ENCODE measurements around the gene INPP5B. TPM values are rescaled to one million over a fixed set of nuclear protein-coding genes. Genes with fewer than 3 reads are reported as not detected.

INPP5B gene
- total and polyA plus RNA-seq, 2 experiments from 2014 or later: 6.9 to 29.1 TPM

DNA sequence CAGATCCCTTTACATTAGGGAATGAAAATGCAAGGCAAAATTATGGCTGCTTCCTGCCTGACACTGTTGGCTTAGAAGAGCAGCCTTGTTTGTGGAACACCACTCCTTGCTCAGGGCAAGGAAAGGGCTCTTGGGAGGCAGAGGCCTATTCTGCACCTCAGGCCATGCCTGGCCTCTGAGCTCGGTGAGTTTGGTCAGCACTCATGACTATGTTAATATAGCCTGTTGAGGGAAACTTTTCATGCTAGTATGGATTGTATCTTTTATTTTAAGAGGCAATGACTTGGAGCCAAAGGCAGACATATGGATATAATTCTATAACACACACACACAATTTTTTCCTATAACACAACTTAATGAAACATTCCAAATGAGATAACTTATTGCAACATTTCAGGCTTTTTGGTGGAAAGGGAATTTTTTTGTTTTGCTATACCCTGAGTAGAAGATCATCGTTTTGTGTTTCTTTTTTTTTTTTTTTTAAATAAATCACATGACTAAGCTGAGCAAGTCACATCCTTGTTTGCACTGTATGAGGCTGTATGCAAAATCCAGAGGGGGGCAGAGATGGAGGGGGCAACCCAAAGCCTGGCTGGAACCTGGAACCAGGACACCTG is 133.2 kb downstream of the INPP5B start (continued):
- TF ChIP-seq, protein P1, sequence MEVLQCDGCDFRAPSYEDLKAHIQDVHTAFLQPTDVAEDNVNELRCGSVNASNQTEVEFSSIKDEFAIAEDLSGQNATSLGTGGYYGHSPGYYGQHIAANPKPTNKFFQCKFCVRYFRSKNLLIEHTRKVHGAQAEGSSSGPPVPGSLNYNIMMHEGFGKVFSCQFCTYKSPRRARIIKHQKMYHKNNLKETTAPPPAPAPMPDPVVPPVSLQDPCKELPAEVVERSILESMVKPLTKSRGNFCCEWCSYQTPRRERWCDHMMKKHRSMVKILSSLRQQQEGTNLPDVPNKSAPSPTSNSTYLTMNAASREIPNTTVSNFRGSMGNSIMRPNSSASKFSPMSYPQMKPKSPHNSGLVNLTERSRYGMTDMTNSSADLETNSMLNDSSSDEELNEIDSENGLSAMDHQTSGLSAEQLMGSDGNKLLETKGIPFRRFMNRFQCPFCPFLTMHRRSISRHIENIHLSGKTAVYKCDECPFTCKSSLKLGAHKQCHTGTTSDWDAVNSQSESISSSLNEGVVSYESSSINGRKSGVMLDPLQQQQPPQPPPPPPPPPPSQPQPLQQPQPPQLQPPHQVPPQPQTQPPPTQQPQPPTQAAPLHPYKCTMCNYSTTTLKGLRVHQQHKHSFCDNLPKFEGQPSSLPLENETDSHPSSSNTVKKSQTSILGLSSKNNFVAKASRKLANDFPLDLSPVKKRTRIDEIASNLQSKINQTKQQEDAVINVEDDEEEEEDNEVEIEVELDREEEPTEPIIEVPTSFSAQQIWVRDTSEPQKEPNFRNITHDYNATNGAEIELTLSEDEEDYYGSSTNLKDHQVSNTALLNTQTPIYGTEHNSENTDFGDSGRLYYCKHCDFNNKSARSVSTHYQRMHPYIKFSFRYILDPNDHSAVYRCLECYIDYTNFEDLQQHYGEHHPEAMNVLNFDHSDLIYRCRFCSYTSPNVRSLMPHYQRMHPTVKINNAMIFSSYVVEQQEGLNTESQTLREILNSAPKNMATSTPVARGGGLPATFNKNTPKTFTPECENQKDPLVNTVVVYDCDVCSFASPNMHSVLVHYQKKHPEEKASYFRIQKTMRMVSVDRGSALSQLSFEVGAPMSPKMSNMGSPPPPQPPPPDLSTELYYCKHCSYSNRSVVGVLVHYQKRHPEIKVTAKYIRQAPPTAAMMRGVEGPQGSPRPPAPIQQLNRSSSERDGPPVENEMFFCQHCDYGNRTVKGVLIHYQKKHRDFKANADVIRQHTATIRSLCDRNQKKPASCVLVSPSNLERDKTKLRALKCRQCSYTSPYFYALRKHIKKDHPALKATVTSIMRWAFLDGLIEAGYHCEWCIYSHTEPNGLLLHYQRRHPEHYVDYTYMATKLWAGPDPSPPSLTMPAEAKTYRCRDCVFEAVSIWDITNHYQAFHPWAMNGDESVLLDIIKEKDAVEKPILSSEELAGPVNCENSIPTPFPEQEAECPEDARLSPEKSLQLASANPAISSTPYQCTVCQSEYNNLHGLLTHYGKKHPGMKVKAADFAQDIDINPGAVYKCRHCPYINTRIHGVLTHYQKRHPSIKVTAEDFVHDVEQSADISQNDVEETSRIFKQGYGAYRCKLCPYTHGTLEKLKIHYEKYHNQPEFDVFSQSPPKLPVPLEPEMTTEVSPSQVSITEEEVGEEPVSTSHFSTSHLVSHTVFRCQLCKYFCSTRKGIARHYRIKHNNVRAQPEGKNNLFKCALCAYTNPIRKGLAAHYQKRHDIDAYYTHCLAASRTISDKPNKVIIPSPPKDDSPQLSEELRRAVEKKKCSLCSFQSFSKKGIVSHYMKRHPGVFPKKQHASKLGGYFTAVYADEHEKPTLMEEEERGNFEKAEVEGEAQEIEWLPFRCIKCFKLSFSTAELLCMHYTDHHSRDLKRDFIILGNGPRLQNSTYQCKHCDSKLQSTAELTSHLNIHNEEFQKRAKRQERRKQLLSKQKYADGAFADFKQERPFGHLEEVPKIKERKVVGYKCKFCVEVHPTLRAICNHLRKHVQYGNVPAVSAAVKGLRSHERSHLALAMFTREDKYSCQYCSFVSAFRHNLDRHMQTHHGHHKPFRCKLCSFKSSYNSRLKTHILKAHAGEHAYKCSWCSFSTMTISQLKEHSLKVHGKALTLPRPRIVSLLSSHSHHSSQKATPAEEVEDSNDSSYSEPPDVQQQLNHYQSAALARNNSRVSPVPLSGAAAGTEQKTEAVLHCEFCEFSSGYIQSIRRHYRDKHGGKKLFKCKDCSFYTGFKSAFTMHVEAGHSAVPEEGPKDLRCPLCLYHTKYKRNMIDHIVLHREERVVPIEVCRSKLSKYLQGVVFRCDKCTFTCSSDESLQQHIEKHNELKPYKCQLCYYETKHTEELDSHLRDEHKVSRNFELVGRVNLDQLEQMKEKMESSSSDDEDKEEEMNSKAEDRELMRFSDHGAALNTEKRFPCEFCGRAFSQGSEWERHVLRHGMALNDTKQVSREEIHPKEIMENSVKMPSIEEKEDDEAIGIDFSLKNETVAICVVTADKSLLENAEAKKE (CRISPR knock-in tag; IDR thresholded peaks at IDR 0.05): no peak

DNA sequence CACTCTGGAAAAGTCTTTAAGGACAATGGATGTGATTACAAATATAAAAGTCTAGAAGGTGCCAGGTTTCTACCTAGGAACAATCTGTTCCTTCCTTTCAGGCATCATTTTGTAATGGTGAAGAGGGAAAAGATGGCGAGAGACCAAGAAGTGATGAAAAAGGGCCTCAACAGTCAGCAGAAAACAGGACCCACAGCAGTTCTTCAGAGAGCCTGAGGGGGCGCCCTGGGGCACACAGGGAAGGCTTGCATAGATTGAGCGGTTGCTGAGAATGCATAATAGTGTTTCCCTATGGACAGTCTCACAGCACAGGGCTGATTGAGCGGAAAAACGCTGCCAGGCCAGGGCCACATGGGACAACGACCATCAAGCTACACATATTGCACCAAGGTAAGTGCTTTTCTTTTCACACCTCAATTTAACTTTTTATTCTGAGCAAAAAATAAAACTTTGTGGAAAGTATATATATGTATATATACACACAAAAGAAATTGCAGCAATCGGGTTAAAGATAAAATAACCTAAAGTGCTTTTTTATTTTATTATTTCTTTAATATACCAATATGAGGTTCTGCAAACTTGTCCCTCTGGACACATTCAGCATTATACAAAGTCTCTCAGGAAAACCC is 135.7 kb downstream of the INPP5B start:
- peaks cover 20% of the 10 kb centered on the region for H3K4me1 Mint-ChIP-seq
- peaks cover 13% of the 10 kb centered on the region for H3K4me1 ChIP-seq (ENCODE audit: insufficient read depth)
- peaks cover 16% of the 10 kb centered on the region for H3K27me3 Mint-ChIP-seq (ENCODE audit: insufficient read depth, low read depth, poor library complexity)
- H3K79me2 ChIP-seq (replicated peaks; ENCODE audit: insufficient read depth): peaks cover 28% of the 10 kb centered on the region
- peaks cover 15% of the 10 kb centered on the region; the same call in 1 of the 2 replicates for H4K20me1 ChIP-seq (replicated peaks; ENCODE audit: insufficient read depth)
- ATAC-seq (peak; percentile 32), DNase-seq (ENCODE audit: low spot score) (peak; percentile 94)
- H3K27ac ChIP-seq (ENCODE audit: low read depth): no peak overlapping the region
- TF ChIP-seq, protein P2, sequence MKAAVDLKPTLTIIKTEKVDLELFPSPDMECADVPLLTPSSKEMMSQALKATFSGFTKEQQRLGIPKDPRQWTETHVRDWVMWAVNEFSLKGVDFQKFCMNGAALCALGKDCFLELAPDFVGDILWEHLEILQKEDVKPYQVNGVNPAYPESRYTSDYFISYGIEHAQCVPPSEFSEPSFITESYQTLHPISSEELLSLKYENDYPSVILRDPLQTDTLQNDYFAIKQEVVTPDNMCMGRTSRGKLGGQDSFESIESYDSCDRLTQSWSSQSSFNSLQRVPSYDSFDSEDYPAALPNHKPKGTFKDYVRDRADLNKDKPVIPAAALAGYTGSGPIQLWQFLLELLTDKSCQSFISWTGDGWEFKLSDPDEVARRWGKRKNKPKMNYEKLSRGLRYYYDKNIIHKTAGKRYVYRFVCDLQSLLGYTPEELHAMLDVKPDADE (IDR thresholded peaks at IDR 0.05): no peak
- TF ChIP-seq, protein P3, sequence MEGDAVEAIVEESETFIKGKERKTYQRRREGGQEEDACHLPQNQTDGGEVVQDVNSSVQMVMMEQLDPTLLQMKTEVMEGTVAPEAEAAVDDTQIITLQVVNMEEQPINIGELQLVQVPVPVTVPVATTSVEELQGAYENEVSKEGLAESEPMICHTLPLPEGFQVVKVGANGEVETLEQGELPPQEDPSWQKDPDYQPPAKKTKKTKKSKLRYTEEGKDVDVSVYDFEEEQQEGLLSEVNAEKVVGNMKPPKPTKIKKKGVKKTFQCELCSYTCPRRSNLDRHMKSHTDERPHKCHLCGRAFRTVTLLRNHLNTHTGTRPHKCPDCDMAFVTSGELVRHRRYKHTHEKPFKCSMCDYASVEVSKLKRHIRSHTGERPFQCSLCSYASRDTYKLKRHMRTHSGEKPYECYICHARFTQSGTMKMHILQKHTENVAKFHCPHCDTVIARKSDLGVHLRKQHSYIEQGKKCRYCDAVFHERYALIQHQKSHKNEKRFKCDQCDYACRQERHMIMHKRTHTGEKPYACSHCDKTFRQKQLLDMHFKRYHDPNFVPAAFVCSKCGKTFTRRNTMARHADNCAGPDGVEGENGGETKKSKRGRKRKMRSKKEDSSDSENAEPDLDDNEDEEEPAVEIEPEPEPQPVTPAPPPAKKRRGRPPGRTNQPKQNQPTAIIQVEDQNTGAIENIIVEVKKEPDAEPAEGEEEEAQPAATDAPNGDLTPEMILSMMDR (conservative IDR thresholded peaks at IDR 0.05; ENCODE audit: low read depth in 2 of 2): peak; percentile 81 to 89
- H3K4me3 ChIP-seq: no peak overlapping the region
- no peak overlapping the region; the same call in 2 of the 3 replicates for H3K4me3 Mint-ChIP-seq
- no peak overlapping the region for H3K4me2 ChIP-seq
- peaks cover 31% of the 10 kb centered on the region for H3K36me3 Mint-ChIP-seq (ENCODE audit: low read depth)
- H3K9me3 Mint-ChIP-seq: no peaks in the 10 kb centered on the region
- H2AFZ ChIP-seq: no peak overlapping the region
- H3K27ac Mint-ChIP-seq: peak overlapping the region; percentile 30; the same call in 1 of the 2 replicates
- H3K9me2 ChIP-seq (ENCODE audit: insufficient read depth): no peaks in the 10 kb centered on the region
- peaks cover 9% of the 10 kb centered on the region for H3K36me3 ChIP-seq (ENCODE audit: insufficient read depth)
- H3K27me3 ChIP-seq (ENCODE audit: insufficient read depth): no peaks in the 10 kb centered on the region
- peaks cover 9% of the 10 kb centered on the region; the same call in 1 of the 2 replicates for H3F3A ChIP-seq (replicated peaks; ENCODE audit: low read depth)

Small RNA genes within 50 kb of the gene (small RNA-seq; reads per million reads assigned to genes)
- gene RF00017 (ENCODE audit: low replicate concordance) (not detected), gene RF00092 (ENCODE audit: low replicate concordance) (not detected), gene RNU6-510P (ENCODE audit: low replicate concordance) (not detected), gene RNU6-584P (ENCODE audit: low replicate concordance) (not detected)

Other genes with a start within 250 kb of the INPP5B start
- 1.5 and 2.4 TPM in 2 replicates for gene EPHA10, start 181.9 kb downstream of the INPP5B start, total RNA-seq (2014; rRNA removed; shearing (Covaris generic))
- 0.21 and 0.76 TPM in 2 replicates for gene EPHA10, start 181.9 kb downstream of the INPP5B start, polyA plus RNA-seq (2016; fragmentation: Nextera tagmentation; extraction: Ambion mirVana)
- 8.1 and 8.6 TPM in 2 replicates for gene MANEAL, start 153.2 kb downstream of the INPP5B start, total RNA-seq (2014; rRNA removed; shearing (Covaris generic))
- gene MANEAL, start 153.2 kb downstream of the INPP5B start, polyA plus RNA-seq (2016; fragmentation: Nextera tagmentation; extraction: Ambion mirVana): 2.2 and 2.3 TPM in 2 replicates
- 56.7 and 68.3 TPM in 2 replicates for gene C1orf122, start 139.3 kb downstream of the INPP5B start, total RNA-seq (2014; rRNA removed; shearing (Covaris generic))
- gene C1orf122, start 139.3 kb downstream of the INPP5B start, polyA plus RNA-seq (2016; fragmentation: Nextera tagmentation; extraction: Ambion mirVana): 32.8 and 40.5 TPM in 2 replicates
- gene YRDC, start 138.8 kb downstream of the INPP5B start, total RNA-seq (2014; rRNA removed; shearing (Covaris generic)): 31.8 and 46.0 TPM in 2 replicates
- gene YRDC, start 138.8 kb downstream of the INPP5B start, polyA plus RNA-seq (2016; fragmentation: Nextera tagmentation; extraction: Ambion mirVana): 18.4 and 20.2 TPM in 2 replicates
- gene MTF1, start 87.5 kb downstream of the INPP5B start, total RNA-seq (2014; rRNA removed; shearing (Covaris generic)): 4.5 and 5.7 TPM in 2 replicates
- 3.0 and 5.6 TPM in 2 replicates for gene MTF1, start 87.5 kb downstream of the INPP5B start, polyA plus RNA-seq (2016; fragmentation: Nextera tagmentation; extraction: Ambion mirVana)
- gene SF3A3, start 43.0 kb upstream of the INPP5B start, total RNA-seq (2014; rRNA removed; shearing (Covaris generic)): 144 and 167 TPM in 2 replicates
- 53.9 and 65.5 TPM in 2 replicates for gene SF3A3, start 43.0 kb upstream of the INPP5B start, polyA plus RNA-seq (2016; fragmentation: Nextera tagmentation; extraction: Ambion mirVana)
- 39.5 and 49.0 TPM in 2 replicates for gene FHL3, start 58.5 kb upstream of the INPP5B start, total RNA-seq (2014; rRNA removed; shearing (Covaris generic))
- 28.3 and 29.3 TPM in 2 replicates for gene FHL3, start 58.5 kb upstream of the INPP5B start, polyA plus RNA-seq (2016; fragmentation: Nextera tagmentation; extraction: Ambion mirVana)
- 61.3 and 67.8 TPM in 2 replicates for gene UTP11, start 65.7 kb upstream of the INPP5B start, total RNA-seq (2014; rRNA removed; shearing (Covaris generic))
- 82.3 and 105 TPM in 2 replicates for gene UTP11, start 65.7 kb upstream of the INPP5B start, polyA plus RNA-seq (2016; fragmentation: Nextera tagmentation; extraction: Ambion mirVana)
- 8.6 and 11.5 TPM in 2 replicates for gene POU3F1, start 99.7 kb upstream of the INPP5B start, total RNA-seq (2014; rRNA removed; shearing (Covaris generic))
- 3.6 and 6.0 TPM in 2 replicates for gene POU3F1, start 99.7 kb upstream of the INPP5B start, polyA plus RNA-seq (2016; fragmentation: Nextera tagmentation; extraction: Ambion mirVana)